ENCODE data around the gene PNPLA7. TPM values are rescaled to one million over a fixed set of nuclear protein-coding genes. Genes with fewer than 3 reads are reported as not detected.

The PNPLA7 gene
- total and polyA plus RNA-seq, 10 donors: 5.1 to 22.7 (median 10.7) TPM

GRCh38 chr9:137444106-137444790, 106.0 kb downstream of the PNPLA7 start:
- Histone ChIP-seq H3K27ac (no peak overlapping the region), H3K27me3 (replicated peaks in 1 of 7) (peaks cover 0 to 52% (median 28%) of the 10 kb centered on the region in 7 donors), H3K9me3 (no peaks in the 10 kb centered on the region), H3K4me1 (peaks cover 7 to 36% (median 23%) of the 10 kb centered on the region in 6 donors), H3K4me3 (no peak overlapping the region), H3K36me3 (peaks cover 0 to 10% (median 6%) of the 10 kb centered on the region in 6 donors)
- WGBS, 5 donors: 83 to 90% (median 88%) methylated on average over 14 of the region's 14 CpGs
- TF ChIP-seq POLR2A (IDR thresholded peaks at IDR 0.05): no peak
- no peak for TF ChIP-seq POLR2AphosphoS5 (IDR thresholded peaks at IDR 0.05)
- no peak for TF ChIP-seq CTCF (IDR thresholded peaks at IDR 0.05 in 8 of 11, conservative IDR thresholded peaks at IDR 0.05 in 3 of 11)
- DNase-seq: peak; percentile 51
- intact Hi-C loops (cut with DNase I; ENCODE audit: low total_unique reads): no loop called here

- Histone ChIP-seq H3K27me3 (replicated peaks in 1 of 7) (peaks cover 0 to 75% (median 28%) of the 10 kb centered on the region in 7 donors), H3K4me1 (peaks cover 7 to 39% (median 23%) of the 10 kb centered on the region in 6 donors), H3K36me3 (no peaks in the 10 kb centered on the region), H3K4me3 (peak overlapping the region in 5 of 8 donors; percentile 31 to 69 (median 41)), H3K27ac (no peak overlapping the region), H3K9me3 (no peaks in the 10 kb centered on the region)
- intact Hi-C loops (cut with DNase I; ENCODE audit: low total_unique reads): no loop called here
- WGBS, 5 donors: 15 to 20% (median 19%) methylated on average over 7 of the region's 7 CpGs
- no peak for DNase-seq
- TF ChIP-seq POLR2A (IDR thresholded peaks at IDR 0.05): no peak
These were observed 108.3 kb downstream of the PNPLA7 start for GRCh38 chr9:137441935-137442321.

GRCh38 chr9:137441289-137441934, 108.8 kb downstream of the PNPLA7 start, which contains the start of gene ENTPD8:
Gene ENTPD8 (minus strand): TSS chr9:137441357. CDS start chr9:137438285, 3,072 bp downstream.
- Histone ChIP-seq H3K4me3 (peak within 1 kb of the TSS in 7 of 8 donors; percentile 24 to 69 (median 37)), H3K4me1 (peaks cover 7 to 39% (median 25%) of the 10 kb centered on the region in 6 donors), H3K27me3 (replicated peaks in 1 of 7) (peaks cover 0 to 80% (median 28%) of the 10 kb centered on the region in 7 donors), H3K36me3 (no peaks in the 10 kb centered on the region), H3K27ac (no peak within 1 kb of the TSS), H3K9me3 (no peaks in the 10 kb centered on the region)
- peak; percentile 78 for DNase-seq
- TF ChIP-seq POLR2AphosphoS5 (IDR thresholded peaks at IDR 0.05): no peak
- no peak for TF ChIP-seq POLR2A (IDR thresholded peaks at IDR 0.05)
- no peak for TF ChIP-seq CTCF (IDR thresholded peaks at IDR 0.05 in 8 of 11, conservative IDR thresholded peaks at IDR 0.05 in 3 of 11)
- 0 to 2% (median 1%) methylated on average over 24 to 62 of the region's 62 CpGs for WGBS, 5 donors
- intact Hi-C loops (cut with DNase I; ENCODE audit: low total_unique reads): no loop called here

GRCh38 chr9:137439158-137439714, 111.0 kb downstream of the PNPLA7 start:
- H3K4me1 ChIP-seq: peaks cover 0 to 42% (median 15%) of the 10 kb centered on the region in 6 donors
- WGBS, 5 donors: 70 to 84% (median 82%) methylated on average over 15 to 18 of the region's 18 CpGs
- H3K27ac ChIP-seq: no peak overlapping the region
- H3K9me3 ChIP-seq: no peaks in the 10 kb centered on the region
- no peaks in the 10 kb centered on the region for H3K36me3 ChIP-seq
- no peak for TF ChIP-seq CTCF (IDR thresholded peaks at IDR 0.05 in 8 of 11, conservative IDR thresholded peaks at IDR 0.05 in 3 of 11)
- TF ChIP-seq POLR2A (IDR thresholded peaks at IDR 0.05): no peak
- no peak for TF ChIP-seq POLR2AphosphoS5 (IDR thresholded peaks at IDR 0.05)
- peak; percentile 47 for DNase-seq
- peaks cover 0 to 86% (median 28%) of the 10 kb centered on the region in 7 donors for H3K27me3 ChIP-seq (replicated peaks in 1 of 7)
- H3K4me3 ChIP-seq: no peak overlapping the region
- intact Hi-C loops (cut with DNase I; ENCODE audit: low total_unique reads): no loop called here

Measured in spleen (tissue), 11 donors.